ENCODE data around the gene PTGES3L. TPM values are rescaled to one million over a fixed set of nuclear protein-coding genes. Genes with fewer than 3 reads are reported as not detected.

Gene PTGES3L
- total and polyA plus RNA-seq, 2 of the 13 experiments (the other 11 are each of a cell fraction or from before 2014, with no cell fraction given), result 1.2 to 2.9 TPM

- TF ChIP-seq STAT6 (CRISPR knock-in tag; IDR thresholded peaks at IDR 0.05; ENCODE audit: borderline replicate concordance) (peak; percentile 100), ZZZ3 (CRISPR knock-in tag; IDR thresholded peaks at IDR 0.05; ENCODE audit: borderline replicate concordance) (peak; percentile 100; the same call in 1 of the 2 replicates), ZBTB8A (CRISPR knock-in tag; IDR thresholded peaks at IDR 0.05; ENCODE audit: borderline replicate concordance, low read depth) (peak; percentile 42; the same call in 1 of the 2 replicates), ZNF768 (CRISPR knock-in tag; IDR thresholded peaks at IDR 0.05) (peak; percentile 70), ZNF460 (CRISPR knock-in tag; IDR thresholded peaks at IDR 0.05; ENCODE audit: borderline replicate concordance) (peak; percentile 83; the same call in 1 of the 2 replicates), ZNF333 (CRISPR knock-in tag; IDR thresholded peaks at IDR 0.05; ENCODE audit: borderline replicate concordance) (peak; percentile 52; the same call in 1 of the 2 replicates), ZC3H13 (CRISPR knock-in tag; IDR thresholded peaks at IDR 0.05) (peak; percentile 62), SCMH1 (CRISPR knock-in tag; IDR thresholded peaks at IDR 0.05; ENCODE audit: borderline replicate concordance) (no peak), KIAA2018 (CRISPR knock-in tag; IDR thresholded peaks at IDR 0.05; ENCODE audit: borderline replicate concordance) (no peak), ZFP90 (CRISPR knock-in tag; IDR thresholded peaks at IDR 0.05; ENCODE audit: borderline replicate concordance) (peak; percentile 93; the same call in 1 of the 2 replicates), GATAD1 (CRISPR knock-in tag; IDR thresholded peaks at IDR 0.05) (peak; percentile 96), PRPF4 (IDR thresholded peaks at IDR 0.05; ENCODE audit: low read depth, low read length, poor library complexity, severe bottlenecking) (peak; percentile 97), ZNF33B (CRISPR knock-in tag; IDR thresholded peaks at IDR 0.05) (0 out of 2 replicates have a peak, but pooled peaks have one; percentile 28), SKI (IDR thresholded peaks at IDR 0.05; ENCODE audit: partially characterized antibody) (peak; percentile 91)
Measured at GRCh38 chr17:42997984-42998938, 18.4 kb upstream of the PTGES3L start, which contains the start of gene RPL27 (continued).

All from HepG2 (cell line).